ENCODE results near the gene DNLZ.

DNLZ gene

DNA sequence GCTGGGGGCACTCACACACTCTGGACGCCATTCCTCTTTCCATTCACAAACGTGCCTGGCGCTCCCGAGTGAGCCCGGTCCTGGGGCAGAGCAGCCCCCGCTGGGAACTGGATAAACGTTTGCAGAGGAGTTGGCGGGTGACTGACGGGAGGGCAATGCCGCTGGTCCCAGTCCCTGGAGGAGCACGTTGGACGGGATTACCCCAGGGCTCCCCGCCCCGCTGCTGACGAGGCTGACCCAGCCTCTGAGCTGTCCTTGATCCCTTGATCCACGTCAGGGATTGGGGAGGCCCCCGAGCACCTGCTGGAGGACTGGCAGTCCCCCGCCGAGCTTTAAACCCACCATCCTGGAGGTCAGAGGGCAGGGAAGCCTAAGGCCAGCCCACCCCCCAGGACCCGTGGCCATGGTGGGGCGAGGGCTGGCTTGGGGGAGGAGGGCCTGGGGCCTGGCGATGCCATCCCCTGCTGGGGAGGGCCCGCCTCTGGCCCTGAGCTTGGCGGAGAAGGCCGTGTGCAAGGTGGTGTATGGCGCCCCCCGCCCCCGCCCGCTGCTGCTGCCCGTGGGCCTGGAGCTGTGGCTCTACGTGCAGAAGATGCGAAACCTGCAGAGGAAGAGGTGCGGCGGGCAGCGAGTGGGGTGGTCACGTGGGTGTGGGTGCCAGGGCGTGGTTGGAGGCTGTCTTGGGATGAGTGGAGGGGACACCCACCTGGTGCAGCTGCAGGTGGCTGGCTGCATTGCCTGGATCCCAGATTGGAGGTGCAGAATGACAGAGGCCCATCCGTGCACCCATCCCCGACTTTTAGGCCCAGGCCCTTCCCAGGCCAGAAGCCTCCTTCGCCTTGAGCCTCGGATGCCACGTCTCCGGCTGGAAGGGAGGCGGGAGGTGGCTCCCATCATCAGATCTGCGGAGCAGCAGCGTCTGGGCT, 31.7 kb downstream of the DNLZ start:
- TF ChIP-seq POLR2AphosphoS5 (IDR thresholded peaks at IDR 0.05; ENCODE audit: low read depth, low read length) (no peak), TAF1 (IDR thresholded peaks at IDR 0.05; ENCODE audit: borderline replicate concordance, low read depth, low read length) (no peak), POLR2A (IDR thresholded peaks at IDR 0.05; ENCODE audit: low read depth, low read length) (no peak)
- DNase-seq (ENCODE audit: insufficient read length) (no peak), FAIRE-seq (no peak)

DNA sequence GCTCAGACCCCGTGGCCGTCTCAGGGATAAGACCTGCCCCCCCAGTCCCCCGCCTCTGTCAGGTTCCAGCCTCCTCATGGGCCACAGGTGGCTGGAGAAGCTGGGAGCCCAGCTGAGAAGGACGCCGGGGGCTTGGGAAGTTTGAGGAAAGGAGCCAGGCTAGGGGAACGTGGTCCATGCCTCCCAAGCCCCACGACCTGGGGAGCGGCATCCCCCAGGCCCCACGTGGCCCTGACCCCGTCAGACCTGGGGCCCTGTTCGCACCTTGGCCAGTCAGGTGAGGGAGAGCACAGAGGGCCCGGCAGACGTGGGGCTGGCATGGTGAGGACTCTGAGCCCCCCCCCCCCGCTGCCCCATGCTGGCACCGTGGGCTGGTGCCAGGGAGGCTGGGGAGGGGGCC, 32.5 kb downstream of the DNLZ start:
- FAIRE-seq, result no peak
- DNase-seq (ENCODE audit: insufficient read length), result no peak
- TF ChIP-seq TAF1 (IDR thresholded peaks at IDR 0.05; ENCODE audit: borderline replicate concordance, low read depth, low read length) (no peak), POLR2AphosphoS5 (IDR thresholded peaks at IDR 0.05; ENCODE audit: low read depth, low read length) (no peak), POLR2A (IDR thresholded peaks at IDR 0.05; ENCODE audit: low read depth, low read length) (no peak)

DNA sequence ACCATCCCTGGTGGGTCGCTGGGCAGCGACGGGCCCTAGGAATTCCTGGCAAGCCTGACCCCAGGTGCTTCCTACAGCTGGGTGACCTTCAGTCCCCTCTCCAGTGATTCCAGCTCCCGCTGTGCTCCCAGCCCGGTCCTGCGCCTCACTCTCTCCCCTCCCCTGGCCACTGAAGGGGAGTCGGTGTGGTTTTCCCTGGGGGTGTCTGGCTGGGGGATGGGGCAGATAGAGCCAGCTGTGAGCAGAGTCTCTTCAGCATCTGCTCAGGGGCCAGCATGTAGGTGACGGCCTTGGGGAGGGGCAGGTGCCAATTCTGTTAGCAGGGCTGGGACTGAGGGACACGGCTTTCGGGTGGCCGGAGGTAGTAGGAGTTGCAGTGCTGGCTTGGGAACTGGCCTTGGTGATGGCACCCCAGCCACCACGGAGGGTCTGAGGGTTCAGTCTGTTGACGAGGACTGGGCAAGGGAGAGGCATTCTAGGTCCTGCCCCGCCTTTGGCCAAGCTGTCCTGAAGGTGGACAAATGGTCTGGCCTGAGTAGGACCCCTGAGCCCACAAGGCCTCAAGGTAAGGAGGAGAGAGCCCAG, 33.0 kb downstream of the DNLZ start:
- no peak for DNase-seq (ENCODE audit: insufficient read length)
- FAIRE-seq, result no peak
- TF ChIP-seq TAF1 (IDR thresholded peaks at IDR 0.05; ENCODE audit: borderline replicate concordance, low read depth, low read length), result no peak
- TF ChIP-seq POLR2AphosphoS5 (IDR thresholded peaks at IDR 0.05; ENCODE audit: low read depth, low read length), result no peak
- no peak for TF ChIP-seq POLR2A (IDR thresholded peaks at IDR 0.05; ENCODE audit: low read depth, low read length)

DNA sequence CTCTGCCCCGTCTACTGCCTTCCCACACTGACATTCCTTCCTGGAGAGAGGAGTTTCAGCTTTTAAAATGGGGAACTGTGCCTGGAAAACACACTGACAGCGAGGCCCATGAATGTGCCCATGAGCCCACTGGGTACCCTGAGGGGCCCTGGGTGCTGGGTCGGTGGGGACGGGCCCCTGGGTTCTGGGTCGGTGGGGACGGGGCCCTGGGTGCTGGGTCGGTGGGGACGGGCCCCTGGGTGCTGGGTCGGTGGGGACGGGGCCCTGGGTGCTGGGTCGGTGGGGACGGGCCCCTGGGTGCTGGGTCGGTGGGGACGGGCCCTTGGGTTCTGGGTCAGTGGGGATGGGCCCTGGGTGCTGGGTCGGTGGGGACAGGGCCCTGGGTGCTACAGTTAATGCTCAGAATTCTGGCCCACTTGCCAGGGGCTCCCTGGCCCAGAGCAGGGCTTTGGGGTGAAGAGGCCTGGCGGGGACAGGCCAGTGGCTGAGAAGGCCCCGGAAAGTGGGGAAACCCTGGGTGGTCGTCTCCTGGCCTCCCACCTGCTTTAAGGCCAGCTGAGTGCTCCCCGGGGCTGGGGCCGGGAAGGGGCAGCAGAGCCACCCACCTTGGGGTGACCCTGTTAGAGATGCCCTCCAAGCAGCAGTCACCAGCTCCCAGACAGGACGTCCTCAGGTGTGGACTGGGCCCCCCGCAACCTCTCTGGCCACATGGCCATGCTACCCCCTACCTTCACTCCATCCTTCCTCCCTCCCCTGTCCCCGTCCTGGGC, 33.7 kb downstream of the DNLZ start:
- DNase-seq (ENCODE audit: insufficient read length), result no peak
- FAIRE-seq, result no peak
- TF ChIP-seq TAF1 (IDR thresholded peaks at IDR 0.05; ENCODE audit: borderline replicate concordance, low read depth, low read length), result no peak
- TF ChIP-seq POLR2AphosphoS5 (IDR thresholded peaks at IDR 0.05; ENCODE audit: low read depth, low read length), result no peak
- no peak for TF ChIP-seq POLR2A (IDR thresholded peaks at IDR 0.05; ENCODE audit: low read depth, low read length)

DNA sequence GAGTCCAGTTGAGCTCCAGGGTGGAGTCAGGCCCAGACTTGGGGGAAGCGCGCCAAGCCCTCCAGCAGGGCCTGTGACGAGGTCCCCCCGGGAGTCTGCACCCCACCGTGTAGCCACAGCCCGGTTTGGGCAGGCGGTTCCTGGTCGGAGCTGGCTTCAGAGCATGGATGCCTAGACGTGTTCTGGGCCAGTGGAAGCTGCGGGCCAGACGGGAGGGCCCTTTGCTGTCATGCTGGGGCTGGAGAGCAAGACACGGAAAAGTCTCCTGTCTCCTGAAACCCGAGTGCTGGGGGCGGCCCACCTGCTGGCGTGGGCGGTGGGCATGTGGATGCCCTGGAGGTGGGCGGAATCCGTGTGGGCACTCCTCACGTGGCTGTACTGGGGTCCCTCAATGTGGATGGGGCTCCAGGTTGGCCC, 34.3 kb downstream of the DNLZ start:
- no peak for DNase-seq (ENCODE audit: insufficient read length)
- TF ChIP-seq POLR2AphosphoS5 (IDR thresholded peaks at IDR 0.05; ENCODE audit: low read depth, low read length), result no peak
- TF ChIP-seq TAF1 (IDR thresholded peaks at IDR 0.05; ENCODE audit: borderline replicate concordance, low read depth, low read length), result no peak
- TF ChIP-seq POLR2A (IDR thresholded peaks at IDR 0.05; ENCODE audit: low read depth, low read length), result no peak
- no peak for FAIRE-seq

DNA sequence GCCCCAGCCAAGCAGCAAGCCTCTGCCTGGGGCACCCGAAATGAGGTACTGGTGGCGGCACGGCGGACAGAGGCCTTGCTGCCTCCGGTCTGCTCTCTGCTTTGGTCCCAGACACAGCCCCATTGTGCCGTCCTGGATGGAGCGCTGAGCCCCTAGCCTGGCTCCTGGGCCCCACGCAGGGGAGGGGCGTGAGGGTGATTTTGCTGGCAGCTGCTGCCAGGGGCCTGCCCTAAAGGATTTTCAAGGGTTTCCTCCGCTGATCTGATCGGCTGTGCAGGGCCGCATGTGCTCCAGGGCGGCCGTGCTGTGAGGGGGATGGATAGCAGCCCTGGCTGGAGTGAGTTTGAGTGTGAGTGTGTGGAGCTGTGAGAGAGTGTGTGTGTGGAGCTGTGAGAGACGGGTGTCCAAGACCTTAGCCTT, 34.9 kb downstream of the DNLZ start:
- no peak for TF ChIP-seq POLR2A (IDR thresholded peaks at IDR 0.05; ENCODE audit: low read depth, low read length)
- no peak for TF ChIP-seq TAF1 (IDR thresholded peaks at IDR 0.05; ENCODE audit: borderline replicate concordance, low read depth, low read length)
- TF ChIP-seq POLR2AphosphoS5 (IDR thresholded peaks at IDR 0.05; ENCODE audit: low read depth, low read length), result no peak
- FAIRE-seq, result no peak

DNA sequence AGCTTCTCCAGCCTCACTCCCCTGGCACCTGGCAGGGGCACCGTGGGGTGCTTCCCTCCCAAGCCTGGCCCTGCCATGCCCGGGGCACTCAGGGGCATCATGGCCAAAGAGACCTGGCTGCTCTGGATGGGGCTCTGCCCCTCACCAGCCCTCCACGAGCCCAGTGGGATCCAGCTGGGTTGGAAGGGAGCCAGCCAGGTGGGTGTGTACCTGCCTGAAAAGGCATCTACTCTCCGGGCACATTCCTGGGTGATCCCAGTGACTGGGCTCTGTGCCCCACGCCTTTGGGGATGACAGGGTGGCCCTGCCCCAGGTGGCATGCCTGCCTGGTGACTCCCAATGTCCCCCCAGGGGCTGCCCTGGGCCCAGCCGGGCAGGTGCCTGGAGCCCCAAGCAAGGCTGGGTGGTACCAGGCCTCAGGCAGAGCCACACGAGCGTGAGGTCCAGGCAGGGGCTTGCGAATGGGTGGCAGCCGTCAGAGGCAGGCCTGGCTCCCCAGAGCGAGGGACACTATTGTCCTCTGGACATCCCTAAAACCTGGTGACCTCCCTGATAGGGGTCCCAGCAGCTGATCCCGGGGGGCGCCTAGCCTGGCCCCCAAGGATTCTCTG, 35.4 kb downstream of the DNLZ start:
- DNase-seq (ENCODE audit: insufficient read length), result no peak
- TF ChIP-seq TAF1 (IDR thresholded peaks at IDR 0.05; ENCODE audit: borderline replicate concordance, low read depth, low read length), result no peak
- TF ChIP-seq POLR2A (IDR thresholded peaks at IDR 0.05; ENCODE audit: low read depth, low read length), result no peak
- no peak for TF ChIP-seq POLR2AphosphoS5 (IDR thresholded peaks at IDR 0.05; ENCODE audit: low read depth, low read length)
- FAIRE-seq, result no peak

More for the DNA sequence above, 34.9 kb downstream of the DNLZ start:
- no peak for DNase-seq (ENCODE audit: insufficient read length)

DNA sequence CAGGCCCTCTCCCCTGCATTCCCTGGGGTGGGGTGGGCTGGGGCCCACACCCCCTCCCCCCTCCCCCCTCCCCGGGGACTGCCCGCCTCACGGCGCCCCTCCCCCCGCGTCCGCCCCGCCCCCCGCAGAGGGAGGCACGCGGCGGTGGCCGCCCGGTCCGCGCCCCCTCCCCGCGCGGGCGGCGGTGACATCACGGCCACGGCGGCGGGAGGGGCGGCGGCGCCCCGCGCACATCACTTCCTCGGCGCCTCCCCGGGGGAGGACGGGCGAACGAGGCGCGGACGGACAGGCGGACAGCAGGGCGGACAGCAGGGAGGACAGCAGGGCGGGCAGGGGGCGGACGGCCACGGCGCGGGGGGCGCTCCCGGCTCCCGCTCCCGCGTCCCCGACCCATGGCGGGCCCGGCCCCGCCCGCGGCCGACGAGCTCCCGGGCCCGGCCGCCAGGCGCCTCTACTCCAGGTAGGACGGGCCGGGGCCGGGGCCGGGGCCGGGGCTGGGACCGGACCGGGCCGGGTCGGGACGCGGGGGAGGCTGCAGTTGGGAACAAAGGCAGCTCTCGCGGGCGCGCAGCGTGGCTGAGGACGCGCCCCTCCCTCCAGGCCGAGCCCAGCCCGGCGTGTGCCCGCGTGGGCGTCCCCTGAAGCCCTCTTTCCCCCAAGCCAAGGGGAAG, 36.1 kb downstream of the DNLZ start, which contains the start of gene GPSM1:
TSS of gene GPSM1 (plus strand) at position 236 of the 671 bp plus-strand sequence. CDS start at position 393, 157 bp downstream.
- FAIRE-seq (no peak), DNase-seq (ENCODE audit: insufficient read length) (no peak)
- TF ChIP-seq TAF1 (IDR thresholded peaks at IDR 0.05; ENCODE audit: borderline replicate concordance, low read depth, low read length) (no peak), POLR2A (IDR thresholded peaks at IDR 0.05; ENCODE audit: low read depth, low read length) (no peak), POLR2AphosphoS5 (IDR thresholded peaks at IDR 0.05; ENCODE audit: low read depth, low read length) (no peak)

DNA sequence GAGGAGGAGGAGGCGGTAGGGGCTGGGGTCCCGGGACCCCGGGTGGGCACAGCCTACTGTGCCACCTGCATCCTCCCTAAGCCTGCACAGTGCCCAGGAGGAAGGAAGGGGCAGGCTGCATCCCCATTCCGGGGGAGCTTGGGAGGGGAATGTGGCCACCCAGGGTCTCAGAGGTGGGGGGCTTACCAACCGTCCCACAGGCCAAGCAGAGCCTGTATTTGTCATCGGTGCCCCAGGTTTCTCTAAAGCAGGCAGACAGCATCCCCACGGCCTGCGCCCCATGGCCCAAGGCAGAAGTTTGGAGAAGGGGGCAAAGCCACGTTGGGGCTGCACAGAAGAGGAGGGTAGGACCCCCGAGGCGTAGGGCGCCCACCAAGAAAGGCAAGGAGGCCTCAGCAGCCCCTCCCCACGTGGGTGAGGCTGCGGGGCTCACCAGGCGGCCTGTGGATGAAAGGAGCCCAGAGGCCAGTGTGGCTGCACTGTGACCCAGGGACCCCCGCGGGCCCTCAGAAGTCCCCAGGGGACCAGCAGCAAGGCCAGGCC, 36.7 kb downstream of the DNLZ start:
- FAIRE-seq, result no peak
- no peak for DNase-seq (ENCODE audit: insufficient read length)
- TF ChIP-seq TAF1 (IDR thresholded peaks at IDR 0.05; ENCODE audit: borderline replicate concordance, low read depth, low read length) (no peak), POLR2AphosphoS5 (IDR thresholded peaks at IDR 0.05; ENCODE audit: low read depth, low read length) (no peak), POLR2A (IDR thresholded peaks at IDR 0.05; ENCODE audit: low read depth, low read length) (no peak)

DNA sequence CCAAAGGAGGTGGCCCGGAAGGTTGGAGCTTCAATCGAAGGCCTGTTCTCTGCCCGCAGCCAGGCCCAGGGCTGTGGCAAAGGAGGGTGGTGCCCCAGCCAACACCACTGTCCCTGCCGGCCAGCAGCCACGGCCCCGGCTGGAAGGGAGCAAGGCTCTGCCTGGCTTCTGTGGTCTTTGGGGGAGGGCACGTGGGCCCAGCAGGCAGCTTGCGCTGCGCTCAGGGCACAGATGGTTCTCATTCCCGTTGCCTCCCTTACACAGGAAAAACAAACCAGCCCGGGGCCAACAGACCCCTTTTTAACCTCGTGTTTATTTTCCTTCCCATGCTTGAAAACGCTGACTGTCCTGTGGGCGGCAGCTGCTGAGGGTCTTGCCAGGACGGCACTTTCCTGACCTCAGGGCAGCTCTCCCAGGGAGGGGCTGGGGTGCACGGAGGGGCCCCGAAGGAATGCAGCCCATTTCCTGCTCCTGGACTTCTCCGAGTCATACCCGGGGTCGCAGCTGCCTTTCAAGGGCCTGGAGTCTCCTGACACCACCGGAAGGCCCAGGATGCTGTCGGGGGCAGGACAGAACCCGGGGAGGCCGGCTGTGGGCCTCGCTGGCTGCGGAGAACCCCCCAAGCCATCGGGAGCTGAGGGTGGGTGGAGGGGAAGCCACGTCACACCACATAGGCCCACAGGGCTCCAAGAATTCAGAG, 37.3 kb downstream of the DNLZ start:
- TF ChIP-seq TAF1 (IDR thresholded peaks at IDR 0.05; ENCODE audit: borderline replicate concordance, low read depth, low read length) (no peak), POLR2AphosphoS5 (IDR thresholded peaks at IDR 0.05; ENCODE audit: low read depth, low read length) (no peak), POLR2A (IDR thresholded peaks at IDR 0.05; ENCODE audit: low read depth, low read length) (no peak)
- DNase-seq (ENCODE audit: insufficient read length), result no peak
- FAIRE-seq, result no peak

All from GM12892 (cell line).